Fibroblast of skin of left biceps (primary cell): Measurements from ENCODE around the gene TENM4.
A peak's percentile ranks its signal among the peaks of the same experiment; 100 is the strongest.
"Not testable (repeated sequence)": the region's sequence is repeated elsewhere in the genome, so short reads cannot be mapped to it uniquely, and the experiment has no call there.

Experiments
- DNase-seq, 2 experiments: peaks; one replicate each; pipeline ENCODE4 v3.0.0-alpha.2; 2013; ENCODE audit warnings: low read depth in 2 of 2

TENM4 gene

DNA sequence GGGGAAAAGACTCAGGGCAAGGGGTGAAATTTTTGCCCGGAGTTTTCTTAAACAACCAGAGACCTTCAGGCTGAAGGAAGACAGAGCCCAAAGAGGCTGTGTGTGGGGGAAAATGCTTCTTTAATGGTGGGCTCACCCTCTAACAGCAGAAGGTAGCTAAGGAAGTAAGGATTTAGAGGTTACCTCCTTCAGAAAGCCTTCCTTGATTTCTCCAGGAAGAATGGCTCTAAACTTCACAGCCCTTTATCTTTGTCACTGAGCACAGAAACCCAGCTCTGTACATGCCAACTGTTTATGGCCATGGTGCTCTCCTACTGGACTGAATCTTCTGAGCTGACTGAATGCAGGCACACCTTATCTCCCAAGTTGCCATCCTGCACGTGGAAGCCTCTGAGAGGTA lies 196.0 kb downstream of the TENM4 start:
- DNase-seq = no peak

GRCh38 chr11:79244241-79244772 lies 196.5 kb downstream of the TENM4 start:
- peak; percentile 88 to 91 for DNase-seq

- DNase-seq = no peak
These were observed 197.2 kb downstream of the TENM4 start for GRCh38 chr11:79243422-79244210.

DNA sequence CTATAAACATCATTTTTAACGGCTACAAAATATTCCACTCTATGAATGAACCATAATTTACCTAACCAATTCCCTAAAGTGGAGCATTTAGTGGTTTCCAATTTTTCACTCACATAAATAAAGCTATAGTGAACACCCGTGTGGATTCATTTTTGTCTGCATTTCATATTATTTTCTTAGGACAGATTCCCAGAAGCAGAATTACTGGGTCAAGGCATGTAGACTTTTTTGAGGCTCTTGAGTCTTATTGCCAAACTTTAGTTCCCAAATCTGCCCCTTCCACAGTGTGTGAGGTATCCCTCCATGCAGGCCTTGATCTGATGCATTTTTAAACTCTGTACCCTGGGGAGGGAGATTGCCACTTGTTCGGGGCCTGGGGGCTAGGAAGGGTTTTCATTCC lies 198.2 kb downstream of the TENM4 start:
- DNase-seq = peak in 1 of 2 experiments; percentile 36

- no peak for DNase-seq
These were observed 199.0 kb downstream of the TENM4 start for GRCh38 chr11:79241852-79242241.

GRCh38 chr11:79241205-79241851 lies 199.5 kb downstream of the TENM4 start:
- no peak for DNase-seq

GRCh38 chr11:79237703-79238102 lies 203.1 kb downstream of the TENM4 start:
- peak; percentile 87 to 88 for DNase-seq

DNA sequence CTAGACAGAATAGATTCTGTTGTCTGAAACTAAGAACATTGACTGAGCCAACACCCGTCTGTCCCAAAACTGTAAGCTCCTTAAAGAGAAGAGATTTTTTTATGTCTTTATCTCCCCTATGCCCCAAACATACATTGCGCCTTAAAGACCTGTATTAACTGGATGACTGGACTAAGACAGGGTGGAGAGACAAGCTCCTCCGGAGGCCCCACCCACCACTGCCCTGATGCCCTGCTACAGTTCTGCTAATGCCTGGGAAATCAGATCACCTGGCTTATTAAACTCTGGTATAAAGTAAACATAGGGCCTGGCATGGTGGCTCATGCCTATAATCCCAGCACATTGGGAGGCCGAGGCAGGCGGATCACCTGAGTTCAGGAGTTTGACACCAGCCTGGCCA lies 203.7 kb downstream of the TENM4 start:
- no peak for DNase-seq

DNA sequence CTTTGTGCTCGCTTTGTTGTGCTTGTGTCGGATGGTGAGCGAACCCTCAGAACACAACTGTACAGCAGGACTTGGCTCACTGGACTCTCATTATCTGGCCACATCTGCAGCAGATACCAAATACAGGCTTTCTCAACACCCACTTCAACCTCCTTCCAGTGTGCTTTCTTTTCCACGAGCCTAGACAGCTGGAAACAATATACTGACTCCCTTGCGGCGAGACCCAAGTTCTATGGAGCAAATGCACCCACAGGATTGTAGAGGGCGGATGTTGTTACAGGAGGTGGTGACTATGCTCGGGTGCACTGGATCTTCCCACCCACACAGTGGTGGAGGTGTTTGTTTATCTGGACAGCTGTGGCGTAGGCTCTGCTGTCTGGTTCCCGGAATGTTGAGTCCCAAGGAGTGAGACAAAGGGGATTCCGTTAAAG lies 204.3 kb downstream of the TENM4 start:
- DNase-seq = peak; percentile 82

DNA sequence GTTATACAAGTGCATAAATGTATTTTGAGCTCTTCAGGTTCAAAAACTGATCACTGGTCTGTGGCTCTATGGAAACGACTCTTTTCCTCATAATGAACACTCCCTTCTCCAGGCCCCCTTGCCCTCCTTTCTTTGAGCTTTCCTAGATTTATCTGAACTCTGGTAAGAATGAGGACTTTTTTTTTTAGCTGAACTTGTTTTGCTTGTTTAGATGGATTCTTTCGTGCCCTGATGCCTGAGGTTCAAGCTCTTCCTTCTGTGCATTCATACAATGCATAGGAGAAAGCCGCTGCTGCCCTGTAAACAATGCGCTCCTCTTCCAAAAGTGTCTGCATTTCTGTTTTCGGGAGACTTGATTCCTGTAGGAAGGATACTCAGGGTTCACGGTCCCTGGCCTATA lies 205.1 kb downstream of the TENM4 start:
- no peak for DNase-seq

DNA sequence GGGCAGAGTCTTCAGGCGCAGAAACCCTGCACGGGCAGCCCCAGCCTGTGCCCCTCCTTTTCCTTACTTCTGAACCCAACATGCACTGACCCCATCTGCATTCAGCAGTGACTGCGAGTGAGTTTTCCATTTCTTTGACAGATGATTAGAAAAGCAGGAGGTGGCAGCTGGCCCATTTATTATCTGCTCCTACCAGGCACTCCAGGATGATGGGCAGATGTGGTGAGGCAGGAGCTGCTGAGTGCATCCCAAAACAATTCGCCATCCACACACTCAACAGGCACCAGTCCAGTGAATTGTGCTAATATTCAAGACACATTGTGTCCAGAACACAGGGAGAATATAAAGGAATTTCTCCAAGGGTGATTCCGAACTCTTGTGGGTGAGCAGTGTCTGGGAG lies 208.5 kb downstream of the TENM4 start:
- no peak for DNase-seq

DNA sequence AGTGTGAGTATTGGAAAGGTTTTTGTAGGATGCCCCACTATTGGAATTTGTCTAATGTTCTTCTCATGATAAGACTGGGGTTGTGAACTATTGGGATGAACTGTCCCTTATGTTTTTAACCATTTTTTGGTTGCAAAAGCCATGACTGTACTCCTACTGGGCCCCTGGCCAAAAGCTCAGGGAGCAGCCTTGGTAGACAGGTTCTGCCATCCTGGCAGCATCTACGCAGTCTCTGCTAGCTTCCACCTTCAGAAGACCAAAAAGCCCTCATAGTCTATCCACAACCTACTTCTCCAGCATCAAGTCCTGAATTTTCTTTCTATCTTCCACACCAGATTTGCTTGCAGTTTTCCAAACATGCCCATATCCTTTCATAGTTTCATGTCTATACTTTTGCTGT lies 211.8 kb downstream of the TENM4 start:
- no peak for DNase-seq

DNA sequence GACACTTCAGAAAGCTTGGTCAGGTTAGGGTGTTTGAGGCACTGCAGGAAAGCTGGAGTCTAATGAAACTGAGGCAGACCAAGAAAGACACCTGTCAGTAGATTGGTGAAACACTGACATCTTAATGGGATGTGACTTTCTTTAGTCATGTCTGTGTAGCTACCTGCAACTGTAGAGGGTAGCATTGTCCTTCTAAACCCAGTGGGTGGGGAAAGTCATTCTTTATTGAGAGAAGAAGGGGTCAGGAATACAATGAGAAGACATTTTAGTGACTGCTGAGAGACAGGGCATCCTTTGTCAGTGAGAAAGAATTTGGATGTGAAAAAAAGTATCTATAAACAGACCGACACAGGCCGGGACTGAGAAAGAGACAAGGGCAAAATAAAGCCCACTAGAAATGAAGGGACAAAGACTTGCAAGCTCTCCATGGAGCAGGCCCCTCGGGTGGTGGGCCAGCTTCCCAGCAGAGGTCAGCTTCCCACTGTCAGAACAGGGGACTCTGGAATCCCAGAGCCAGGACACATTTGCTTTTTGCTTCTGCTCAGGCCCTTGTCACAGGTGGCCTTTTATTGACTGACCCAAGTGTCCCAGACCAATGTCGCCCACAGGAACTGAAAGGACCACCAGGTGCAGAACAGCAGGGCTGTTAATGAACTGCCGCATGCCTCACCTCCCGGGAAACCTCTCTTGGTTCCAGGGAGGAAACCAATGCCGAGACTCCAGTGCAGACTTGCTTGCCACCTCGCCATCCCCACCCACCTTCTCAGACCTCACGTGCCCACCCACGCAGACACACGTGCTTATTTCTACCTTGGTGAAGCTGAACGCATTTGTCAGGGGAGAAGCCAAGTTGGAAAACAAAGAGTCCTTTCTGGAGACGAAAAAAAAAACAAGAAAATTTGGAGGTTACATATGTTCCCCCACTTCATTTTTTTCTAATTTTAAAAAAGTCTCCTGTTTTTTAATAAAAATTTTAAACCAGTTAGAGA lies 212.8 kb downstream of the TENM4 start:
- DNase-seq = no peak

DNA sequence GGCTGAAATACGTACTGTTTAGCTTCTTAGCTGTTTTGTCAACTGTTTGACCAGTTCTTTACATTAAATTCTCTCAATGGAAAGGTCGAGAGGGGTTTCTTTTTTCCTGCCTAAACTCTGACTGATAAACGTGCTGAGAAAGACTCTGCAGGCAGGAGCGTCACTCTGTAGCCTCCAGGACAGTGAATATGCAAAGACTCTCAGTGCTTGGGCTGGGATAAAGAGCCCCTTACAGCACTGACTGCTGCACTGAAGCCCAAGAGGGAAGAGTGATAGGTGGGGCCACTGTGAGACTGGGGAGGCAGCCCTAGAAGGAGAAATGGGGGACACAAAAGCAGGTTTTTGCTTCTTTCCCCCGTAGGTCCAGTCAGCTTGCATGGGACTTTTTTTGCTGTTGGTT lies 213.5 kb downstream of the TENM4 start:
- DNase-seq = no peak

DNA sequence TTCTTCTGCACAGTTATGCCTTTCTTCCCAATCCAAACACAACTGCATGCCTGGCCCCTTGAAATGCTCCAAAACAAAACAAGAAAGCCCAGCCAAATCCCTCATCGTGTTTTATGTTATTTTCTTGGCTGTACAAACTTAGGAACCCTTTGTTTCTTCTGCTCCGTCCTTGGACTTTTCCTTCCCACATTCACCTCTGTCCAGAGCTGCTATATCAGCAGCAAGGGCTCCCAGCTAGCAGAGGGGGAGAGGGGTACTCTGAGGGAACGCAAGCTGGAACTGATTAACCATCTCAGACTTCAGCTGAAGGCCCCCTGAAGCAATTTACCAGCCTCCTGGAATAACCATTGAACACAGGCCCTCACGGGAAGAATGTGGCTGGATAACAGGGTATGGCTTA lies 214.7 kb downstream of the TENM4 start:
- DNase-seq = no peak

DNA sequence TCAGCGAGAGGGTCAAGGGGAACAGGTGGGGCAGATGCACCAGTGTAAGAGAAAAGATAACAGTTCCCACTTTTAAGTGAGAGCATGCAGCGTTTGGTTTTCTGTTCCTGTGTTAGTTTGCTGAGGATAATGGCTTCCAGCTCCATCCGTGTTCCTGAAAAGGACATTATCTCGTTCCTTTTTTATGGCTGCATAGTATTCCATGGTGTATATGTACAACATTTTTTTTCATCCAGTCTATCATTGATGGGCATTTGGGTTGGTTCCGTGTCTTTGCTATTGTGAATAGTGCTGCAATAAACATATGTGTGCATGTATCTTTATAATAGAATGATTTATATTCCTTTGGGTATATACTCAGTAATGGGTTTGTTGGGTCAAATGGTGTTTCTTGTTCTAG lies 218.7 kb downstream of the TENM4 start:
- not testable (repeated sequence) for DNase-seq

- no peak for DNase-seq
These were observed 219.2 kb downstream of the TENM4 start for GRCh38 chr11:79221444-79222130.

GRCh38 chr11:79220171-79220570 lies 220.7 kb downstream of the TENM4 start:
- DNase-seq = no peak

- DNase-seq = no peak
These were observed 221.4 kb downstream of the TENM4 start for GRCh38 chr11:79219186-79220045.

DNA sequence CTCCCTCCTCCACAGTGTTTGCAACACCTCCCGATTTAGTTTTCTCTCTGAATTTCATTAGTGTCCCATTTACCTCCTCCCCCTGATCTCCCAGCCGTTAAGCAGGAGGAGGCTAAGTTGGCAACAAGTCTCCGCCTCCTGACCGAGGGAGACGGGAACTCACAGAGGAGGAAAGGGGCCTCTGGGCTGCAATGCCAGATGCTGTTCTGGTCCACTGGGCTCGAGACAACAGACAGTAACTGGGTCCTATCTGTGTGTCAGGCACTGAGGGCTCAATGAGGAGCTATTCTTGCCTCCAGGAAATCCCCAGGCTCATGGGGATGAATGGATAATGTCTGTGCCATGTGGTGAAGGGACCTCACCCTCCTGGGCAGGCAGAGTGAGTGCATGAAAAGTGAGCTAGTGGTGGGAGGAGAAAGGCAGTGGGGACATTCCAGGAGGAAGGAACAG lies 228.1 kb downstream of the TENM4 start:
- no peak for DNase-seq
